ENCODE measurements around the gene MROH7.
A peak's percentile ranks its signal among the peaks of the same experiment; 100 is the strongest.

MROH7 gene

DNA sequence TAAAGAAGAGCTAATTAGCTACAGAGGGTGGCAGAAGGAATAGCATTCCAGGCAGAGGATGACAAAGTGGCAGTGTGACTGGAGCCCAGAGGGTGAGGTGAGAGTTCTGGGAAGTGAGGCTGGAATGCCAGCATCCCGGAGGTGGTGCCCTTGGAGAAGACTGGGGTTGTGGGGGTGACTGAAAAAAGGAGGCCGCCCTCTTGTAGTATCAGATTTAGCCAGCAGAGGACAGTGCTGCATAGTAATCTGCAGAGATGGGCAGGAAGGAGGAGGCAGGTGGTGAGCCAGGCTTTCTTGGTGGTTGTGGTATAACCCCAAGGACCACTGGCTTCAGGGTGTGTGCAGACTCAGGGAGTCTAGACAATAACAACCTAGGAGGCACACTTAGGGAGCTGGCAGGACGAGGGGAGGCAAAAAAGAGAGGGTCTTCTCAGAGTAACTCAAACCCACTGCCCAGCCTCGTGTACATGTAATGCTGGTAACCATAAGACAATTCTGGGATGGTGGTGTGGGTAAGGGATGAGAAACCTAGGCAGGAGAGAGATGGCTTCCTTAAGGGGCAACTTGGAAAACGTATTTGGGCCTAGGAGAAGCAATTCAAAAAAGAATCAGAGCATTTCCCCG, 30.5 kb downstream of the MROH7 start:
- peak; percentile 68 for DNase-seq (ENCODE audit: low spot score)
- TF ChIP-seq, protein P1, sequence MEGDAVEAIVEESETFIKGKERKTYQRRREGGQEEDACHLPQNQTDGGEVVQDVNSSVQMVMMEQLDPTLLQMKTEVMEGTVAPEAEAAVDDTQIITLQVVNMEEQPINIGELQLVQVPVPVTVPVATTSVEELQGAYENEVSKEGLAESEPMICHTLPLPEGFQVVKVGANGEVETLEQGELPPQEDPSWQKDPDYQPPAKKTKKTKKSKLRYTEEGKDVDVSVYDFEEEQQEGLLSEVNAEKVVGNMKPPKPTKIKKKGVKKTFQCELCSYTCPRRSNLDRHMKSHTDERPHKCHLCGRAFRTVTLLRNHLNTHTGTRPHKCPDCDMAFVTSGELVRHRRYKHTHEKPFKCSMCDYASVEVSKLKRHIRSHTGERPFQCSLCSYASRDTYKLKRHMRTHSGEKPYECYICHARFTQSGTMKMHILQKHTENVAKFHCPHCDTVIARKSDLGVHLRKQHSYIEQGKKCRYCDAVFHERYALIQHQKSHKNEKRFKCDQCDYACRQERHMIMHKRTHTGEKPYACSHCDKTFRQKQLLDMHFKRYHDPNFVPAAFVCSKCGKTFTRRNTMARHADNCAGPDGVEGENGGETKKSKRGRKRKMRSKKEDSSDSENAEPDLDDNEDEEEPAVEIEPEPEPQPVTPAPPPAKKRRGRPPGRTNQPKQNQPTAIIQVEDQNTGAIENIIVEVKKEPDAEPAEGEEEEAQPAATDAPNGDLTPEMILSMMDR (IDR thresholded peaks at IDR 0.05; ENCODE audit: extremely low read depth, missing control alignments), result peak; percentile 71

DNA sequence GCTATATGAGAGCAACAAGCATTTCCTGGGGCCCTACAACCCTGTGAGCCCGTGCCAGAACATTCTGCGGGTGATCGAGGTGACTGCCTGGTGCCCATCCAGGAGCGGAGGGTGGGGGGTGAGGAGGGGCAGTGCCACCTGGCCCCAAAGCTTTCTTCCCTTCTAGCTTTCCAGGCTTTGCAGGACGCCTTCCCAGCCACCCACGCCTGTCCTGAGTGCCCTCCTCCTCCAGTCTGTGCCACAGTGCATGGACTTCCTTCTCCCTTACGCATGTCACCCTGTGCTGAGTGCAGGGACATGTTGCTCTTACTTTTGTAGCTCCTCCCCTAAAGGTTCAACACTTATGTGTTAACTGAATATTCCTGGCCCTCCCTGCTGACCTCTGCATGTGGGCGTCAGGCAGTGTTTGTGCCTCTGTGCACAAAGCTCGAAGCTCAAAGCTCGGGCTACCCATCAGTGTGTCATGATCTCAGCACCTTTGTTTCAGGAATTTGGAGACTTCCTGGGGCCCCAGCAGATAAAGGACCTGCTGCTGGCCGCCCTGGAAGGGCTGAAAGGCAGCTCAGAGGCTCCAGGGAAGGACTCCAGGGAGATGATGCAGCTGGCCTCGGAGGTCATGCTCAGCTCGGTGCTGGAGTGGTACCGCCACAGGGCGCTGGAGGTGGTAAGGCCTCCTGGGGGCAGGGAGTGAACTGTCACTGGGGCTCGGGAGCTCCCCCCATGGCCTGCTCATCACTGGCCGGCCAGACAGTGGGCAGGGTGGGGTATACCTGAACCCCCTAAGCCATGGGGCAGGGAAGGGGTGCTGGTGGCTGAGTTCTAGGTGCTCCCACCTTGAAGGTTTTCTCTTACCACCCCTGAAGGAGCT, 37.4 kb downstream of the MROH7 start:
- DNase-seq (ENCODE audit: low spot score), result no peak
- TF ChIP-seq, protein P1 (IDR thresholded peaks at IDR 0.05; ENCODE audit: extremely low read depth, missing control alignments), result no peak

DNA sequence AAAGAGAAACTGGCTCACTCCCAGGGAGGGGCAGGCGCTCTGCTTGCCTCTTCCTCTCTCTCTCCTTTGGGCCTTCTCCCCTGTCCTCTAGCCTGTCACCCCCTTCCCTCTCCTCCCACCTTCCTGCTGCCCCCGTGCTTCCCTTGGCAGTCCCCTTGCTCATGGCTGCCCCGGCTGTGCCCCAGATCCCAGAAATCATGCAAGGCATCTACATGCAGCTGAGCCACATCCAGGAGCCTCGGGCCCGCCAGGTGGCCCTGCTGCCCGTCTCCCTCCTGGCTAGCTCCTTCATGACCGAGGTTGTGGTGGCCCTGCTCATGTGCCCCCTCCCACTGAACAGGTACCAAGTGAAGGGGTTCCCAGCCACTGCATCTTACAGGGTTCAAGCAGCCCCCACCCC, 38.1 kb downstream of the MROH7 start:
- TF ChIP-seq, protein P1 (IDR thresholded peaks at IDR 0.05; ENCODE audit: extremely low read depth, missing control alignments), result no peak
- DNase-seq (ENCODE audit: low spot score), result no peak

DNA sequence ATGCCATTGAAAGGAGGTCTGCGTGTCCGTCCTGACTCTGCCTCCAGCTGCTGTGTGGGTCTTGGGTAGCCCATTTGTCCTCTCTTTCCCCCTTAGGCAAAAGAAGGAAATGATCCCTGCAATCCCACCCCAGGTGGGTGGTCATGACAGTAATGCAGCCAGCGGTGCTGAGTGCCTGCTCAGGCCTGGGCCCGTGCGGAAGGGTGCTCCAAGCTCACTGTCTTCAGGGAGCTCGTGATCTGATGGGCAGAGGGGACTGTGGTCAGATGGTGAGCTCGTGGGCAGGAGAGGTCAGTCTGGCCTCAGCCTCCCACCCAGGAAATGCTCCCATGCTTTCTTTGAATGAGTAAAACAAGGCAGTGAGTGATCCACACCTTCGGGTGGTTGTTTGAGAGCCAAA, 38.8 kb downstream of the MROH7 start:
- TF ChIP-seq, protein P1 (IDR thresholded peaks at IDR 0.05; ENCODE audit: extremely low read depth, missing control alignments), result no peak
- no peak for DNase-seq (ENCODE audit: low spot score)

DNA sequence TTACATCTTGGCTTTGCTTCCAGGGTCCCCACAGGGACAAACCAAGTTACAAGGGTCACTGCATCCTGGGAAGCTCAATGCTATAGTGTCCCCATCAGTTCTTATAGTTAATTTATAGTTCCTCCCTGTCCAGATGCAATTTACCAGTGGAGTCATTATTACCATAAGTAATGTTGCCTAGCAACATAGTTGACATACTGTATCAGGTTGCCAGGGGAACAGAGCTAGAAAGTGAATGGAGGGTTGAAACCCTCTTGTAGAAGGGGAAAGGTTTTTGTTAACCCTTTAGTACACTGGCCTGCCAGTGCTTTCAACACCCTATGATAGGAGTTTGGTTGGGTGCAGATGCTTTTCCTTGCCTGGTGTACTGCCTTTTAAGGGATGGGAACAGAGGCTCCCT, 39.8 kb downstream of the MROH7 start:
- TF ChIP-seq, protein P1 (IDR thresholded peaks at IDR 0.05; ENCODE audit: extremely low read depth, missing control alignments), result no peak
- DNase-seq (ENCODE audit: low spot score), result no peak

DNA sequence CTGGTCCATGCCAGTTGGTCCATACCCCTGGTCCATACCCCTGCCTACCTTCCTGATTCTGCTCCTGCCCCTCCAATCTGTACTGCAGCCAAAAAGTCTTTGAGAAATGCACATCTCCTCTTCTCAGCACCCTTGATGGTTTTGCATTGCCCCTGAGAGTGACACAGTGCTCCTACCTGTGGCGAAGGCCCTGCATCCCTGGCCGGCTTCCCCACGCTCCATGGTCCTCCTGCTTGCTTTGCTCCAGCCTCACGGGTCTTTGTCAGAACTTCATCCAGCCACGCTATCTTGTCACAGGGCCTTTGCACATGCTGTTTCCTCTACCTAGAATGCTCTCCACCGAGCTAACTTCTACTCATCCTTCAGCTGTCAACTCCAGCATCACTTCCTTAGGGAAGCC, 41.9 kb downstream of the MROH7 start:
- no peak for DNase-seq (ENCODE audit: low spot score)
- TF ChIP-seq, protein P1 (IDR thresholded peaks at IDR 0.05; ENCODE audit: extremely low read depth, missing control alignments), result no peak

DNA sequence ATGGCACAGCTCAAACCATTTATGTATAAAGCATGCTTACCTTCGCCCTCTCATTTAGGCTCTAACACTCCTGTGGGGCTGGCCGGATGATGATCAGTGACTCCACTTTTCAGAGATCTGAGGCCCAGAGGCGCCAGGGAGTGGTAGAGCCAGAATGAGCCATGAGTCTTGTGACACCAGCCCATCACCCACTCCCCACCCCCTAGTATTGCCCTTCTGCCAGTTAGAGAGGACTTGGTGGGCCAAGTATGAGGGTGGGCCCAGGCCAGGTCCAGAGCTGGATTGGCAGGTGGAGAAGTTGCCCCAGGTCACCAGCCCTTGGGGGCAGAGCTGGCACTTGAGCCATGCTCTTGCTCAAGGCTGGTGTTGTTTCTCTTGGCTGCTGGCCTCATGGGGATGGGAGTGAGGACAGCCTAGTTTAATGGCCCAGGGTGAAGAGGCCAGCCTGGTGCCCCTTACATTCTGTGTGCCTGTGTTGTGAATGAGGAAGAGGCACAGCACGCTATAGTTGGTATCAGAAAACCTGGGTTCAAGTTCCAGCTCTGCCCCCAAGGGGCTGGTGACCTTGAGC, 43.8 kb downstream of the MROH7 start:
- DNase-seq (ENCODE audit: low spot score), result no peak
- TF ChIP-seq, protein P1 (IDR thresholded peaks at IDR 0.05; ENCODE audit: extremely low read depth, missing control alignments), result no peak
